ENCODE measurements around the gene ADNP2. TPM values are rescaled to one million over a fixed set of nuclear protein-coding genes. Genes with fewer than 3 reads are reported as not detected.

The ADNP2 gene
- total and polyA plus RNA-seq, 2 donors from 2014 or later, result 6.0 to 21.1 TPM

DNA sequence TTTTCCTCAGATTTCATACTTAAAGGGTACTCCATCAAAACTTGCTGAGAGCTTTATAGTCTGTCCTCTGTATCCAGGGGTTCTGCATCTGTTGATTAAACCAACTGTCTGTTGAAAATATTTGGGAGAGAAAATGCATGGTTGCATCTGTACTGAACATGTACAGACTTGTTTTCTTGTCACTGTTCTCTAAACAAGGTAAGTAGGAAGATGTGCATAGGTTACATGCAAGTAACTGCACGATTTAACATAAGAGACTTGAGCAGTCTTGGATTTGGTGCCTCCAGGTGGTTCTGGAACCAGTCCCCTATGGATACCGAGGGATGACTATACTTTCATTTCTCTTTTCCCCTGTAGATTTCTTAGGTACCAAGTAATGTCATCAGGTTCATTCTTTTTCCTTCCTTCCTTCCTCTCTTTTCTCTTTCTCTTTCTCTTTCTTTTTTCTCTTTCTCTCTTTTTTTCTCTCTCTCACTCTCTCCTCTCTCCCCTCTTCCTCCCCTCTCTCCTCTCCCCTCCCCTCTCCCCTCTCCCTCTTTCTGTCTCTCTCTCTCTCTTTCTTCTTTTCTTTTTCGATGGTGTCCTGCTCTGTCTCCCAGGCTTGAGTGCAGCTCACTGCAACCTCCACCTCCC is 23.2 kb downstream of the ADNP2 start:
- Histone ChIP-seq H3K4me3 (ENCODE audit: low read length in 3 of 3) (no peak overlapping the region), H3K9ac (ENCODE audit: low read length in 3 of 3) (no peak overlapping the region), H3K4me1 (ENCODE audit: control insufficient read depth in 2 of 3, insufficient read depth in 2 of 3, low read depth in 1 of 3, low read length in 3 of 3) (no peaks in the 10 kb centered on the region), H3K27me3 (ENCODE audit: control insufficient read depth, insufficient read depth, low read length) (no peaks in the 10 kb centered on the region), H3K36me3 (ENCODE audit: control insufficient read depth in 2 of 3, insufficient read depth in 3 of 3, low read length in 3 of 3) (peaks cover 0 to 38% (median 21%) of the 10 kb centered on the region in 3 donors), H3K9me3 (ENCODE audit: control insufficient read depth in 2 of 3, insufficient read depth in 1 of 3, low read length in 3 of 3) (no peaks in the 10 kb centered on the region), H3K27ac (ENCODE audit: low read depth in 2 of 2, low read length in 2 of 2) (no peak overlapping the region)
- FAIRE-seq, result no peak
- TF ChIP-seq, protein P1, sequence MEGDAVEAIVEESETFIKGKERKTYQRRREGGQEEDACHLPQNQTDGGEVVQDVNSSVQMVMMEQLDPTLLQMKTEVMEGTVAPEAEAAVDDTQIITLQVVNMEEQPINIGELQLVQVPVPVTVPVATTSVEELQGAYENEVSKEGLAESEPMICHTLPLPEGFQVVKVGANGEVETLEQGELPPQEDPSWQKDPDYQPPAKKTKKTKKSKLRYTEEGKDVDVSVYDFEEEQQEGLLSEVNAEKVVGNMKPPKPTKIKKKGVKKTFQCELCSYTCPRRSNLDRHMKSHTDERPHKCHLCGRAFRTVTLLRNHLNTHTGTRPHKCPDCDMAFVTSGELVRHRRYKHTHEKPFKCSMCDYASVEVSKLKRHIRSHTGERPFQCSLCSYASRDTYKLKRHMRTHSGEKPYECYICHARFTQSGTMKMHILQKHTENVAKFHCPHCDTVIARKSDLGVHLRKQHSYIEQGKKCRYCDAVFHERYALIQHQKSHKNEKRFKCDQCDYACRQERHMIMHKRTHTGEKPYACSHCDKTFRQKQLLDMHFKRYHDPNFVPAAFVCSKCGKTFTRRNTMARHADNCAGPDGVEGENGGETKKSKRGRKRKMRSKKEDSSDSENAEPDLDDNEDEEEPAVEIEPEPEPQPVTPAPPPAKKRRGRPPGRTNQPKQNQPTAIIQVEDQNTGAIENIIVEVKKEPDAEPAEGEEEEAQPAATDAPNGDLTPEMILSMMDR (IDR thresholded peaks at IDR 0.05; ENCODE audit: borderline replicate concordance, extremely low read depth, insufficient read depth), result no peak
- intact Hi-C loops (cut with DNase I), result no loop called here
- no peak for DNase-seq

DNA sequence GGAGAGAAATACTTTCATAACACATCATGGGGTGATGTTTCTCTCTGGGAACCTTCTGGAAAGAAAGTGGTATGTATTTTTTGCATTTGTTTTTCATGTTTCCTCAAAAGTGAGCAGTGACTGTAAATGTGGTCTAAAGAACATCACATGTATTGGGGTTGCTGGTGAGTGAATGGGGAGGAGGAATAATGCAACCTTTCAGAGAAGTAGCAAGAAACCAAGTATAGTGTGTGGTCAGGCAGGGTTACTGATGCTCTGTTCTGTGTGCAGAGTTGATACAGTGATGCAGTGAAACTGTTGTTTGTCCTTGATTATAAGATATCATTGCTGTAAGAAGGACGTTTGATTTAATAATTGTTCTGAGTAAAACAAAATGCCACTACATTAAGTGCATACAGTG is 24.1 kb downstream of the ADNP2 start:
- TF ChIP-seq, protein P1 (IDR thresholded peaks at IDR 0.05; ENCODE audit: borderline replicate concordance, extremely low read depth, insufficient read depth), result no peak
- intact Hi-C loops (cut with DNase I), result no loop called here
- H3K36me3 ChIP-seq (ENCODE audit: control insufficient read depth in 2 of 3, insufficient read depth in 3 of 3, low read length in 3 of 3), result peaks cover 0 to 46% (median 28%) of the 10 kb centered on the region in 3 donors

DNA sequence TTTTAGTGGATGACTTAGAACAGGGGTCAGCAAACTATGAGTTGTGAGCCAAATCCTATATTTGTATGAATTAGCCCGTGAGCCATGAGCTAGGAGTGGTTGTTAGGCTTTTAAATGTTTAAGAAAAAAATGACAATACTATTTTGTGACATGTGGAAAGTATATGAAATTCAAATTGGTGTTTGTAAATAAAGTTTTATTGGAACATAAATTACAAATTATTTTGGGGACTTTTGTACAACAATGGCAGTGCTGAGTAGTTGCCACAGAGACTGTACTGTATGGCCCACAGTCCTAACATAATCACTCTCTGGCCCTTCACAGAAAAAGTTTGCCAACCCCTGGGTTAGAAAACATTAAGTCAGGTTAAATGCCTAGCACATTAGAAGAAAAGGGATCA is 26.1 kb downstream of the ADNP2 start:
- TF ChIP-seq, protein P1 (IDR thresholded peaks at IDR 0.05; ENCODE audit: borderline replicate concordance, extremely low read depth, insufficient read depth), result no peak
- Histone ChIP-seq H3K36me3 (ENCODE audit: control insufficient read depth in 2 of 3, insufficient read depth in 3 of 3, low read length in 3 of 3) (peaks cover 0 to 56% (median 33%) of the 10 kb centered on the region in 3 donors), H3K27ac (ENCODE audit: low read depth in 2 of 2, low read length in 2 of 2) (no peak overlapping the region), H3K4me1 (ENCODE audit: control insufficient read depth in 2 of 3, insufficient read depth in 2 of 3, low read depth in 1 of 3, low read length in 3 of 3) (no peaks in the 10 kb centered on the region), H3K4me3 (ENCODE audit: low read length in 3 of 3) (no peak overlapping the region), H3K27me3 (ENCODE audit: control insufficient read depth, insufficient read depth, low read length) (no peaks in the 10 kb centered on the region), H3K9me3 (ENCODE audit: control insufficient read depth in 2 of 3, insufficient read depth in 1 of 3, low read length in 3 of 3) (no peaks in the 10 kb centered on the region), H3K9ac (ENCODE audit: low read length in 3 of 3) (no peak overlapping the region)
- intact Hi-C loops (cut with DNase I), result no loop called here
- no peak for FAIRE-seq
- no peak for DNase-seq

More for the DNA sequence above, 24.1 kb downstream of the ADNP2 start:
- Histone ChIP-seq H3K27me3 (ENCODE audit: control insufficient read depth, insufficient read depth, low read length) (no peaks in the 10 kb centered on the region), H3K27ac (ENCODE audit: low read depth in 2 of 2, low read length in 2 of 2) (no peak overlapping the region), H3K9ac (ENCODE audit: low read length in 3 of 3) (no peak overlapping the region), H3K9me3 (ENCODE audit: control insufficient read depth in 2 of 3, insufficient read depth in 1 of 3, low read length in 3 of 3) (no peaks in the 10 kb centered on the region), H3K4me3 (ENCODE audit: low read length in 3 of 3) (no peak overlapping the region), H3K4me1 (ENCODE audit: control insufficient read depth in 2 of 3, insufficient read depth in 2 of 3, low read depth in 1 of 3, low read length in 3 of 3) (no peaks in the 10 kb centered on the region)
- FAIRE-seq, result no peak
- DNase-seq, result no peak

DNA sequence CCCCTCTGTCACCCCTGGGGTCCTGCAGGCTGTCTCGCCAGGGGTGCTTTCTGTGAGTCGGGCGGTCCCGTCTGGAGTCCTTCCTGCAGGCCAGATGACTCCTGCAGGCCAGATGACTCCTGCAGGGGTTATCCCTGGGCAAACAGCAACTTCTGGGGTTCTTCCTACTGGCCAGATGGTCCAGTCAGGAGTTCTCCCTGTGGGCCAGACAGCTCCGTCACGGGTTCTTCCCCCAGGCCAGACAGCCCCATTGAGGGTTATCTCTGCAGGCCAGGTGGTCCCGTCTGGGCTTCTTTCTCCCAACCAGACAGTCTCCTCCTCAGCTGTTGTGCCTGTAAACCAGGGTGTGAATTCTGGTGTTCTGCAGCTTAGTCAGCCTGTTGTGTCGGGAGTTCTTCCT is 27.6 kb downstream of the ADNP2 start:
- no peak for FAIRE-seq
- DNase-seq, result no peak
- Histone ChIP-seq H3K27me3 (ENCODE audit: control insufficient read depth, insufficient read depth, low read length) (no peaks in the 10 kb centered on the region), H3K36me3 (ENCODE audit: control insufficient read depth in 2 of 3, insufficient read depth in 3 of 3, low read length in 3 of 3) (peaks cover 0 to 60% (median 37%) of the 10 kb centered on the region in 3 donors), H3K4me1 (ENCODE audit: control insufficient read depth in 2 of 3, insufficient read depth in 2 of 3, low read depth in 1 of 3, low read length in 3 of 3) (no peaks in the 10 kb centered on the region), H3K9me3 (ENCODE audit: control insufficient read depth in 2 of 3, insufficient read depth in 1 of 3, low read length in 3 of 3) (no peaks in the 10 kb centered on the region), H3K27ac (ENCODE audit: low read depth in 2 of 2, low read length in 2 of 2) (no peak overlapping the region), H3K9ac (ENCODE audit: low read length in 3 of 3) (no peak overlapping the region), H3K4me3 (ENCODE audit: low read length in 3 of 3) (no peak overlapping the region)
- TF ChIP-seq, protein P1 (IDR thresholded peaks at IDR 0.05; ENCODE audit: borderline replicate concordance, extremely low read depth, insufficient read depth), result no peak
- intact Hi-C loops (cut with DNase I), result no loop called here
